Measurements from ENCODE around the gene BRD7. TPM values are rescaled to one million over a fixed set of nuclear protein-coding genes. Genes with fewer than 3 reads are reported as not detected.

The BRD7 gene
- total RNA-seq, 2 experiments from 2014 or later = 87.9 to 103 TPM

- ChIA-PET CTCF (interaction anchor here (0.6 to 4.6 kb wide), 5 partner anchors 55 to 112 kb away, joined by 3 to 23 read pairs (median 4); no protein-coding TSS in a partner anchor), POLR2A (no interaction called here)
- no peak for DNase-seq
- Mint-ChIP-seq H3K27ac (peak overlapping the region; percentile 99), H3K4me1 (ENCODE audit: low read depth) (peaks cover 86% of the 10 kb centered on the region), H3K27me3 (no peaks in the 10 kb centered on the region), H3K9me3 (peaks cover 4% of the 10 kb centered on the region), H3K4me3 (no peak overlapping the region), H3K36me3 (peaks cover 18% of the 10 kb centered on the region)
- intact Hi-C loops (cut with micrococcal nuclease) = no loop called here
Observed at GRCh38 chr16:50272111-50272571, 96.6 kb downstream of the BRD7 start.

GRCh38 chr16:50271148-50272041 is 97.4 kb downstream of the BRD7 start:
- no peak for DNase-seq
- intact Hi-C loops (cut with micrococcal nuclease) = no loop called here
- peak overlapping the region; percentile 62 for H3K27ac Mint-ChIP-seq
- peaks cover 15% of the 10 kb centered on the region for H3K36me3 Mint-ChIP-seq
- H3K27me3 Mint-ChIP-seq = no peaks in the 10 kb centered on the region
- ChIA-PET CTCF (interaction anchor here (0.7 to 3.1 kb wide), 5 partner anchors 56 to 535 kb away, joined by 3 to 14 read pairs (median 3); no protein-coding TSS in a partner anchor), POLR2A (interaction anchor here (1.4 kb wide), 1 partner anchor 67 kb away, joined by 3 read pairs; no protein-coding TSS in a partner anchor)
- H3K9me3 Mint-ChIP-seq = no peaks in the 10 kb centered on the region
- peaks cover 79% of the 10 kb centered on the region for H3K4me1 Mint-ChIP-seq (ENCODE audit: low read depth)
- no peak overlapping the region for H3K4me3 Mint-ChIP-seq

GRCh38 chr16:50270510-50271147 is 98.2 kb downstream of the BRD7 start:
- Mint-ChIP-seq H3K36me3 (peaks cover 15% of the 10 kb centered on the region), H3K27ac (peak overlapping the region; percentile 62), H3K27me3 (no peaks in the 10 kb centered on the region), H3K4me3 (no peak overlapping the region), H3K4me1 (ENCODE audit: low read depth) (peaks cover 79% of the 10 kb centered on the region), H3K9me3 (no peaks in the 10 kb centered on the region)
- no peak for DNase-seq
- intact Hi-C loops (cut with micrococcal nuclease) = no loop called here
- POLR2A ChIA-PET = interaction anchor here (1.4 kb wide), 1 partner anchor 68 kb away, joined by 3 read pairs; no protein-coding TSS in a partner anchor
- CTCF ChIA-PET = interaction anchor here (1.0 to 1.1 kb wide), 2 partner anchors 57 to 536 kb away, joined by 3 read pairs; no protein-coding TSS in a partner anchor

- CTCF ChIA-PET = interaction anchor here (1.0 to 1.1 kb wide), 2 partner anchors 57 to 537 kb away, joined by 3 read pairs; no protein-coding TSS in a partner anchor
- no peak for DNase-seq
- Mint-ChIP-seq H3K27me3 (no peaks in the 10 kb centered on the region), H3K9me3 (no peaks in the 10 kb centered on the region), H3K27ac (no peak overlapping the region), H3K36me3 (peaks cover 13% of the 10 kb centered on the region), H3K4me3 (no peak overlapping the region), H3K4me1 (ENCODE audit: low read depth) (peaks cover 80% of the 10 kb centered on the region)
- intact Hi-C loops (cut with micrococcal nuclease) = loop anchor here (5.0 to 10.0 kb wide), 4 partner anchors 203 to 1655 kb away; partner anchors contain the start of genes CYLD, HEATR3 and N4BP1
- POLR2A ChIA-PET = interaction anchor here (1.3 to 1.4 kb wide), 2 partner anchors 9 to 69 kb away, joined by 3 to 4 read pairs; no protein-coding TSS in a partner anchor
Observed at GRCh38 chr16:50269769-50270509, 98.8 kb downstream of the BRD7 start.

GRCh38 chr16:50269061-50269705 is 99.6 kb downstream of the BRD7 start:
- POLR2A ChIA-PET = interaction anchor here (1.1 to 7.6 kb wide), 3 partner anchors 6 to 203 kb away, joined by 3 to 83 read pairs (median 4); partner anchors contain the start of gene HEATR3
- no peak for DNase-seq
- Mint-ChIP-seq H3K4me3 (no peak overlapping the region), H3K27me3 (no peaks in the 10 kb centered on the region), H3K4me1 (ENCODE audit: low read depth) (peaks cover 83% of the 10 kb centered on the region), H3K9me3 (no peaks in the 10 kb centered on the region), H3K36me3 (peaks cover 15% of the 10 kb centered on the region), H3K27ac (peak overlapping the region; percentile 58)
- CTCF ChIA-PET = interaction anchor here (0.8 to 1.9 kb wide), 3 partner anchors 10 to 479 kb away, joined by 3 to 5 read pairs (median 4); no protein-coding TSS in a partner anchor
- intact Hi-C loops (cut with micrococcal nuclease) = loop anchor here (5.0 to 10.0 kb wide), 4 partner anchors 202 to 1654 kb away; partner anchors contain the start of genes CYLD, HEATR3 and N4BP1

GRCh38 chr16:50268352-50268751 is 100.4 kb downstream of the BRD7 start:
- H3K9me3 Mint-ChIP-seq = no peaks in the 10 kb centered on the region
- H3K27ac Mint-ChIP-seq = peak overlapping the region; percentile 97
- CTCF ChIA-PET = interaction anchor here (0.8 to 1.9 kb wide), 4 partner anchors 11 to 479 kb away, joined by 3 to 5 read pairs (median 4); no protein-coding TSS in a partner anchor
- peak overlapping the region; percentile 64 for H3K4me3 Mint-ChIP-seq
- H3K27me3 Mint-ChIP-seq = no peaks in the 10 kb centered on the region
- peak; percentile 31 for DNase-seq
- H3K4me1 Mint-ChIP-seq (ENCODE audit: low read depth) = peaks cover 84% of the 10 kb centered on the region
- intact Hi-C loops (cut with micrococcal nuclease) = loop anchor here (5.0 to 10.0 kb wide), 4 partner anchors 201 to 1654 kb away; partner anchors contain the start of genes CYLD, HEATR3 and N4BP1
- POLR2A ChIA-PET = interaction anchor here (0.7 to 7.6 kb wide), 3 partner anchors 7 to 203 kb away, joined by 3 to 83 read pairs (median 4); partner anchors contain the start of gene HEATR3
- peaks cover 11% of the 10 kb centered on the region for H3K36me3 Mint-ChIP-seq

- Mint-ChIP-seq H3K9me3 (no peaks in the 10 kb centered on the region), H3K36me3 (peaks cover 11% of the 10 kb centered on the region), H3K4me3 (peak overlapping the region; percentile 94), H3K27me3 (no peaks in the 10 kb centered on the region), H3K4me1 (ENCODE audit: low read depth) (peaks cover 82% of the 10 kb centered on the region), H3K27ac (peak overlapping the region; percentile 97)
- CTCF ChIA-PET = interaction anchor here (0.8 to 4.5 kb wide), 4 partner anchors 7 to 480 kb away, joined by 3 to 41 read pairs (median 4); no protein-coding TSS in a partner anchor
- POLR2A ChIA-PET = interaction anchor here (0.6 to 7.6 kb wide), 4 partner anchors 8 to 202 kb away, joined by 3 to 83 read pairs (median 4); partner anchors contain the start of gene HEATR3
- intact Hi-C loops (cut with micrococcal nuclease) = loop anchor here (5.0 to 10.0 kb wide), 4 partner anchors 200 to 1653 kb away; partner anchors contain the start of genes CYLD, HEATR3 and N4BP1
- DNase-seq = peak; percentile 46
Observed at GRCh38 chr16:50267651-50268050, 101.1 kb downstream of the BRD7 start.

GRCh38 chr16:50267151-50267631 is 101.6 kb downstream of the BRD7 start:
- Mint-ChIP-seq H3K4me3 (peak overlapping the region; percentile 94), H3K36me3 (peaks cover 11% of the 10 kb centered on the region), H3K9me3 (no peaks in the 10 kb centered on the region), H3K27ac (peak overlapping the region; percentile 97), H3K27me3 (no peaks in the 10 kb centered on the region), H3K4me1 (ENCODE audit: low read depth) (peaks cover 77% of the 10 kb centered on the region)
- peak; percentile 25 for DNase-seq
- POLR2A ChIA-PET = interaction anchor here (0.6 to 7.6 kb wide), 3 partner anchors 8 to 71 kb away, joined by 3 to 83 read pairs (median 3); no protein-coding TSS in a partner anchor
- intact Hi-C loops (cut with micrococcal nuclease) = loop anchor here (5.0 to 10.0 kb wide), 4 partner anchors 200 to 1652 kb away; partner anchors contain the start of genes CYLD, HEATR3 and N4BP1
- CTCF ChIA-PET = interaction anchor here (0.8 to 4.5 kb wide), 2 partner anchors 8 to 92 kb away, joined by 3 to 41 read pairs; no protein-coding TSS in a partner anchor

GRCh38 chr16:50266337-50267091 is 102.3 kb downstream of the BRD7 start, which contains the start of gene ADCY7:
Gene ADCY7, plus strand, starts transcription at chr16:50266551. Its CDS starts 21,629 bp downstream, at chr16:50288180.
- peak within 1 kb of the TSS; percentile 97 for H3K27ac Mint-ChIP-seq

More at GRCh38 chr16:50266337-50267091, 102.3 kb downstream of the BRD7 start, which contains the start of gene ADCY7:
- Mint-ChIP-seq H3K4me3 (peak within 1 kb of the TSS; percentile 94), H3K4me1 (ENCODE audit: low read depth) (peaks cover 71% of the 10 kb centered on the region), H3K9me3 (no peaks in the 10 kb centered on the region), H3K27me3 (no peaks in the 10 kb centered on the region), H3K36me3 (peaks cover 11% of the 10 kb centered on the region)
- DNase-seq = peak; percentile 91
- ChIA-PET CTCF (interaction anchor here (0.9 to 4.5 kb wide), 4 partner anchors 8 to 242 kb away, joined by 4 to 41 read pairs (median 4); partner anchors contain the start of gene CNEP1R1), POLR2A (interaction anchor here (0.6 to 7.6 kb wide), 4 partner anchors 9 to 72 kb away, joined by 3 to 83 read pairs (median 4); no protein-coding TSS in a partner anchor)
- intact Hi-C loops (cut with micrococcal nuclease) = loop anchor here (1.0 to 10.0 kb wide), 7 partner anchors 8 to 1652 kb away; partner anchors contain the start of genes CYLD, HEATR3 and N4BP1
